Measurements from ENCODE around the gene ABTB2. TPM values are rescaled to one million over a fixed set of nuclear protein-coding genes. Genes with fewer than 3 reads are reported as not detected.

The ABTB2 gene
- polyA plus RNA-seq, 12 donors = 2.8 to 9.7 (median 5.8) TPM; not detected in 1

GRCh38 chr11:34343686-34344085 lies 14.1 kb downstream of the ABTB2 start:
- no peak for DNase-seq

GRCh38 chr11:34343153-34343552 lies 14.7 kb downstream of the ABTB2 start:
- no peak for DNase-seq

- peak; percentile 27 for DNase-seq
These were observed 15.8 kb downstream of the ABTB2 start for GRCh38 chr11:34341931-34342533.

- no peak for DNase-seq
These were observed 16.7 kb downstream of the ABTB2 start for GRCh38 chr11:34341096-34341495.

- DNase-seq = no peak
These were observed 17.2 kb downstream of the ABTB2 start for GRCh38 chr11:34340653-34341052.

- no peak for DNase-seq
These were observed 18.4 kb downstream of the ABTB2 start for GRCh38 chr11:34339149-34340064.

- no peak for DNase-seq
These were observed 20.8 kb downstream of the ABTB2 start for GRCh38 chr11:34337016-34337415.

- DNase-seq = no peak
These were observed 22.0 kb downstream of the ABTB2 start for GRCh38 chr11:34335801-34336200.

GRCh38 chr11:34335331-34335730 lies 22.5 kb downstream of the ABTB2 start:
- no peak for DNase-seq

- DNase-seq = no peak
These were observed 24.0 kb downstream of the ABTB2 start for GRCh38 chr11:34333787-34334186.

GRCh38 chr11:34332524-34332923 lies 25.3 kb downstream of the ABTB2 start:
- DNase-seq = no peak

- DNase-seq = no peak
These were observed 26.1 kb downstream of the ABTB2 start for GRCh38 chr11:34331736-34332135.

GRCh38 chr11:34331329-34331728 lies 26.5 kb downstream of the ABTB2 start:
- DNase-seq = no peak

- DNase-seq = no peak
These were observed 27.2 kb downstream of the ABTB2 start for GRCh38 chr11:34330653-34331052.

- no peak for DNase-seq
These were observed 27.9 kb downstream of the ABTB2 start for GRCh38 chr11:34329876-34330275.

GRCh38 chr11:34328632-34328910 lies 29.2 kb downstream of the ABTB2 start:
- no peak for DNase-seq

- peak; percentile 87 for DNase-seq
These were observed 29.8 kb downstream of the ABTB2 start for GRCh38 chr11:34327804-34328631.

GRCh38 chr11:34324466-34324865 lies 33.3 kb downstream of the ABTB2 start:
- DNase-seq = peak; percentile 35

- DNase-seq = no peak
These were observed 34.2 kb downstream of the ABTB2 start for GRCh38 chr11:34323601-34324000.

- DNase-seq = no peak
These were observed 39.4 kb downstream of the ABTB2 start for GRCh38 chr11:34318111-34319037.

GRCh38 chr11:34317666-34318065 lies 40.1 kb downstream of the ABTB2 start:
- DNase-seq = no peak

GRCh38 chr11:34317036-34317360 lies 40.8 kb downstream of the ABTB2 start:
- DNase-seq = no peak
